ENCODE results near the gene ANKRD13B.

Gene ANKRD13B

DNA sequence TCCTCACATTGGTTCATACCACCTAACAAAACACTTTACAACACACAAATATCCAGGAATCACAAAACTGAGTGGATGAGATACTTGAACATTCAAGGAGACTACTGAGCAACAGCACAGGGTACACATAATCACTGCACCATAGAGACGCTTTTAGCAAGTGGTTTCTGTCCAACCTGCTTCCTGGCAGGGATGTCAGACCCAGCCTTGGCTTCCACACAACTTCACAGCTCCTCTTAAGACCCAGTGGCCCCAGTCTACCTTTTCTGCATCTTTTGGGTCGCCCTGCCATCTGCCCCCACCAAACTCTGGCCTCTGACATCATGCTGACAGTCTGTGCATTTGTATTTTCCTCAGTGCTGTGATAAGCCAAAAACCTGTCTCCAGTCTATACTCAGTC is 35.7 kb downstream of the ANKRD13B start:
- in situ Hi-C loops (cut with MboI; ENCODE audit: low pct_unique_long_range_greater_than_20kb, low sequenced_read_pairs, unreplicated experiment): loop anchor here (25.0 kb wide), 1 partner anchor 309 kb away; the partner anchor contains the start of genes EFCAB5 and SSH2
- TF ChIP-seq, protein P1, sequence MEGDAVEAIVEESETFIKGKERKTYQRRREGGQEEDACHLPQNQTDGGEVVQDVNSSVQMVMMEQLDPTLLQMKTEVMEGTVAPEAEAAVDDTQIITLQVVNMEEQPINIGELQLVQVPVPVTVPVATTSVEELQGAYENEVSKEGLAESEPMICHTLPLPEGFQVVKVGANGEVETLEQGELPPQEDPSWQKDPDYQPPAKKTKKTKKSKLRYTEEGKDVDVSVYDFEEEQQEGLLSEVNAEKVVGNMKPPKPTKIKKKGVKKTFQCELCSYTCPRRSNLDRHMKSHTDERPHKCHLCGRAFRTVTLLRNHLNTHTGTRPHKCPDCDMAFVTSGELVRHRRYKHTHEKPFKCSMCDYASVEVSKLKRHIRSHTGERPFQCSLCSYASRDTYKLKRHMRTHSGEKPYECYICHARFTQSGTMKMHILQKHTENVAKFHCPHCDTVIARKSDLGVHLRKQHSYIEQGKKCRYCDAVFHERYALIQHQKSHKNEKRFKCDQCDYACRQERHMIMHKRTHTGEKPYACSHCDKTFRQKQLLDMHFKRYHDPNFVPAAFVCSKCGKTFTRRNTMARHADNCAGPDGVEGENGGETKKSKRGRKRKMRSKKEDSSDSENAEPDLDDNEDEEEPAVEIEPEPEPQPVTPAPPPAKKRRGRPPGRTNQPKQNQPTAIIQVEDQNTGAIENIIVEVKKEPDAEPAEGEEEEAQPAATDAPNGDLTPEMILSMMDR (IDR thresholded peaks at IDR 0.05; ENCODE audit: extremely low read depth, insufficient read depth, missing control alignments): no peak
- no peak for DNase-seq (ENCODE audit: low spot score)

DNA sequence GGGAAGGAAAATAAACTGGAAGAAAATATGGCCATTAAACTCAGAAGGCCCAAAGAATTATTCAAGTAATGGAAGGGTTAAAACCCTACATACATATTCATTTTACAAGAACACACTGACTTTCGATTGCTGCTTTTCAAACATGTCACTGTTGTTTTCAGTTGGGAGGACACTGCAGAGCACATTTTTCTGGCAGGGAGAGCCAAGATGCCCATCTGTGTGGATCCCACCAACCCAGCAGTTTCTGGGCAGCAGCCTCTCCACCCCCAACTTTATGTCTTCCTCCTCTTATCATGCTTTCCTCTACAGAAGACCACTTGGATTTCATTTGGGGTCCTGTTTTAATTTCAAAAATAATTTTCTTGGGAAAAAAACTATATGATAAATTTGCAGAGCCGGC is 36.9 kb downstream of the ANKRD13B start:
- in situ Hi-C loops (cut with MboI; ENCODE audit: low pct_unique_long_range_greater_than_20kb, low sequenced_read_pairs, unreplicated experiment): loop anchor here (25.0 kb wide), 1 partner anchor 307 kb away; the partner anchor contains the start of genes EFCAB5 and SSH2
- no peak for DNase-seq (ENCODE audit: low spot score)
- TF ChIP-seq, protein P1 (IDR thresholded peaks at IDR 0.05; ENCODE audit: extremely low read depth, insufficient read depth, missing control alignments): no peak

DNA sequence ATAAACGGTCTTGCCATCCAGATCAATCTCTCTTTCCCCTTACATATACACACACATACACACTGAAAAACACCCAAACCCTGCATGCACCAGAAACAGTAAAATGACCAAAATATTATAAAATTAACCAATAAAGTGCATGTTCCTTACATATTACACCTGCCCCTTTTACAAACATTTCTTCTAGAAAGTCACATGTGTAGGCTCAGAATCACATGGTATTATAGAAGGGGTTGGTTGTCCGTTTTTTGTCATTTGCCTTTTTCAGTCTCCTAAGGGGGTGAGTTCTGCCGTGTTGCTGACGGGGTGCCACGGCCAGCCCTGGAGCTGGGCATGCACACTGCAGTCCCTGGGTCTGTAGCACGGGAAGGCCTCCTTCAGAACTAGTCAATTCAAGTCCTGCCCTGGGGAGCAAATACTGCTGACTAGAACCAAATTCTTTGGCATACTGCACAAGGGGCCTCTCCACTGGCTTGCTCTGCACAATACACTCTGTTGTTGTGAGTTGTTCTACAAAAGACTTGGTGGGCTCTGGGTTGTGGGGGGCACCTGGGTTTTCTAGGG is 37.8 kb downstream of the ANKRD13B start:
- TF ChIP-seq, protein P1 (IDR thresholded peaks at IDR 0.05; ENCODE audit: extremely low read depth, insufficient read depth, missing control alignments): no peak
- in situ Hi-C loops (cut with MboI; ENCODE audit: low pct_unique_long_range_greater_than_20kb, low sequenced_read_pairs, unreplicated experiment): loop anchor here (25.0 kb wide), 1 partner anchor 307 kb away; the partner anchor contains the start of genes EFCAB5 and SSH2
- no peak for DNase-seq (ENCODE audit: low spot score)

DNA sequence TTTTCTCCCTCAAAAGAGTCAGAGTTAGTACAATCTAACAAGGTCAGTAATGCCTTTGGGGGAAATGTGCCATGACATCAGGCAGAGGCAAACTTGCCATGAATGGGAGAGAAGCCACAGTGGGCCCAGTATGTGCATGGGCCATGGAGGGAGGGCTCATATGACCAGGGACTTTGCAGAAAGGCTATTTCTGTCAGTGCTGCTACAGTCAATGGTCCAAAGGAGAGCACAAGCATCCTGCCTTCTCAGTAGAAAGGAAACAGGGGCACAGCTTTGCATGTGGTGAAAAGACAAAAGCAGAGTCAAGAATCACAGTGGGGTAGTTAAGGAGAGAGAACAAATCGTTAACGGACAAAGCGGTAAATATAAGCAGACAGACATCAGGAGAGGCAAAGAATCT is 41.0 kb downstream of the ANKRD13B start:
- in situ Hi-C loops (cut with MboI; ENCODE audit: low pct_unique_long_range_greater_than_20kb, low sequenced_read_pairs, unreplicated experiment): loop anchor here (25.0 kb wide), 1 partner anchor 303 kb away; the partner anchor contains the start of genes EFCAB5 and SSH2

DNA sequence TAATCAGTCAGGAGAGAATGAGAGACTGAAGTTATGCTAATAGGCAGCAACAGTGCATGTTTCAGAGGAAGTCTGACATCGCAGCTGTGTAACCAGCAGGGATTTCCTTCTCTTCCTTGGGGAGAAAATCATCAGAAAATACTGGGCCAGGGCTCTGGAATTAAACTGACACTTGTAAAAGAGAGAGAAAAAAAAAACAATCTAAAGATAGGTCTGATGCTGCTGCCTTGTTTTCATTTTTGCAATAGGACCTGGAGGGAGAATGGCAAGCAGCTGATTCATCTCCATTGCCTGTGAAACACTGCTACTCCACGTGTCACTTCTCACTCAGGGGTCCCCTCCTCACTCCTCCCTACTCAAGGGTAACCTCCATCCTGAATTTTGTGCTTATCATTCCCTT is 47.5 kb downstream of the ANKRD13B start:
- DNase-seq (ENCODE audit: low spot score): no peak
- in situ Hi-C loops (cut with MboI; ENCODE audit: low pct_unique_long_range_greater_than_20kb, low sequenced_read_pairs, unreplicated experiment): loop anchor here (10.0 to 25.0 kb wide), 2 partner anchors 134 to 297 kb away; partner anchors contain the start of genes EFCAB5 and SSH2
- TF ChIP-seq, protein P1 (IDR thresholded peaks at IDR 0.05; ENCODE audit: extremely low read depth, insufficient read depth, missing control alignments): no peak

More for the DNA sequence above, 41.0 kb downstream of the ANKRD13B start:
- no peak for DNase-seq (ENCODE audit: low spot score)
- TF ChIP-seq, protein P1 (IDR thresholded peaks at IDR 0.05; ENCODE audit: extremely low read depth, insufficient read depth, missing control alignments): no peak

DNA sequence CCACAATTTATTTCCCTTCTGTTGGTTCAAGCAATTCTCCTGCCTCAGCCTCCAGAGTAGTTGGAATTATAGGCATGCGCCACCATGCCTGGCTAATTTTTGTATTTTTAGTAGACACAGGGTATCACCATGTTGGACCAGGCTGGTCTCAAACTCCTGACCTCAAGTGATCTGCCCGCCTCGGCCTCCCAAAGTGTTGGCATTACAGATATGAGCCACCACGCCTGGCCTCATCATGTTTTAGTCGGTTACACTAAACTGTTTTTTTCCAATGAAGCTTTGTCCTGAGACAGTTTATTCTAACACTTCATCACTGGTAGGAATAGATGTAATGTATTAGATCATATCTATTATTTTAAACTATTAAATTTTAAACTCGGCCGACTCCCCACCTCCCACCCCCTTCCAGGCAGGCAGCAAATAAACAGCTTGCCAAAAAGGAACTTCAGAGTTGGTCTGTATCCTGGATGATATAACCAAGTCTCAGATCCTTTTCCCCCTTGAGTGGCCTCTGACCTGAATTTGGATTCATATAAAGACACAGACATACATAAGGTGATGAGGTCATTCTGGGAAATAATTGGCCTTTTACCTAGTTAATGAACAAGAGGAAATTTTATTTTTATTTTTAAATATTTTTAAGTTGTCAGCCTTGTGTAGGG is 48.2 kb downstream of the ANKRD13B start:
- TF ChIP-seq, protein P1 (IDR thresholded peaks at IDR 0.05; ENCODE audit: extremely low read depth, insufficient read depth, missing control alignments): no peak
- in situ Hi-C loops (cut with MboI; ENCODE audit: low pct_unique_long_range_greater_than_20kb, low sequenced_read_pairs, unreplicated experiment): loop anchor here (10.0 to 25.0 kb wide), 2 partner anchors 134 to 296 kb away; partner anchors contain the start of genes EFCAB5 and SSH2
- DNase-seq (ENCODE audit: low spot score): no peak
